ENCODE data around the gene JUN.

DNA sequence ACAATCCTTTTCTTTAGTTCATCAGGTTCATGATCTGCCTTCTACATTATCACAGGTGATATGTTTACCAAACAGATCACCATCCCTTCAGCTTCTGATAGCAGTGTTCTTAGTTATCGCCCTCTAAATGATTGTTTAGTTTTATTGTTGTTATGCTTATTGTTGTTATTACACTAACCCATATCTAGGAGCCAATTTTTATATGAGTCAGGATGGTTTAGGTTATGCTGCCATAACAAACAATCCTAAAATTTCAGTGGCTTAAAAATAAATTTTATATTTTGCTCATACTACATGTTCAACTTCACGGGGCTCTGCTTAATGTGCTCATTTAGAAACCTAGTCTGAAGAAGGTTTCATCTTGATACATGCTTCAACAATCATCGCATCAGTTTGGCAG lies 4.4 kb upstream of the JUN start:
- TF ChIP-seq, protein P1, sequence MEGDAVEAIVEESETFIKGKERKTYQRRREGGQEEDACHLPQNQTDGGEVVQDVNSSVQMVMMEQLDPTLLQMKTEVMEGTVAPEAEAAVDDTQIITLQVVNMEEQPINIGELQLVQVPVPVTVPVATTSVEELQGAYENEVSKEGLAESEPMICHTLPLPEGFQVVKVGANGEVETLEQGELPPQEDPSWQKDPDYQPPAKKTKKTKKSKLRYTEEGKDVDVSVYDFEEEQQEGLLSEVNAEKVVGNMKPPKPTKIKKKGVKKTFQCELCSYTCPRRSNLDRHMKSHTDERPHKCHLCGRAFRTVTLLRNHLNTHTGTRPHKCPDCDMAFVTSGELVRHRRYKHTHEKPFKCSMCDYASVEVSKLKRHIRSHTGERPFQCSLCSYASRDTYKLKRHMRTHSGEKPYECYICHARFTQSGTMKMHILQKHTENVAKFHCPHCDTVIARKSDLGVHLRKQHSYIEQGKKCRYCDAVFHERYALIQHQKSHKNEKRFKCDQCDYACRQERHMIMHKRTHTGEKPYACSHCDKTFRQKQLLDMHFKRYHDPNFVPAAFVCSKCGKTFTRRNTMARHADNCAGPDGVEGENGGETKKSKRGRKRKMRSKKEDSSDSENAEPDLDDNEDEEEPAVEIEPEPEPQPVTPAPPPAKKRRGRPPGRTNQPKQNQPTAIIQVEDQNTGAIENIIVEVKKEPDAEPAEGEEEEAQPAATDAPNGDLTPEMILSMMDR (IDR thresholded peaks at IDR 0.05 in 8 of 11, conservative IDR thresholded peaks at IDR 0.05 in 3 of 11) = no peak
- no peak for TF ChIP-seq POLR2A (IDR thresholded peaks at IDR 0.05)
